HG03558 (cell line): ENCODE results near the gene ZNF385C.
A peak's percentile ranks its signal among the peaks of the same experiment; 100 is the strongest.
"Not testable (repeated sequence)": the region's sequence is repeated elsewhere in the genome, so short reads cannot be mapped to it uniquely, and the experiment has no call there.

ENCODE experiments used
- ATAC-seq: cut with Tn5 transposase; IDR thresholded peaks from one replicate; pipeline ENCODE4 v1.9.1; 2021; ENCODE audit warnings: moderate number of reproducible peaks; ENCODE audit not compliant: unreplicated experiment; ENCODE audit errors: extremely low read depth

The ZNF385C gene

DNA sequence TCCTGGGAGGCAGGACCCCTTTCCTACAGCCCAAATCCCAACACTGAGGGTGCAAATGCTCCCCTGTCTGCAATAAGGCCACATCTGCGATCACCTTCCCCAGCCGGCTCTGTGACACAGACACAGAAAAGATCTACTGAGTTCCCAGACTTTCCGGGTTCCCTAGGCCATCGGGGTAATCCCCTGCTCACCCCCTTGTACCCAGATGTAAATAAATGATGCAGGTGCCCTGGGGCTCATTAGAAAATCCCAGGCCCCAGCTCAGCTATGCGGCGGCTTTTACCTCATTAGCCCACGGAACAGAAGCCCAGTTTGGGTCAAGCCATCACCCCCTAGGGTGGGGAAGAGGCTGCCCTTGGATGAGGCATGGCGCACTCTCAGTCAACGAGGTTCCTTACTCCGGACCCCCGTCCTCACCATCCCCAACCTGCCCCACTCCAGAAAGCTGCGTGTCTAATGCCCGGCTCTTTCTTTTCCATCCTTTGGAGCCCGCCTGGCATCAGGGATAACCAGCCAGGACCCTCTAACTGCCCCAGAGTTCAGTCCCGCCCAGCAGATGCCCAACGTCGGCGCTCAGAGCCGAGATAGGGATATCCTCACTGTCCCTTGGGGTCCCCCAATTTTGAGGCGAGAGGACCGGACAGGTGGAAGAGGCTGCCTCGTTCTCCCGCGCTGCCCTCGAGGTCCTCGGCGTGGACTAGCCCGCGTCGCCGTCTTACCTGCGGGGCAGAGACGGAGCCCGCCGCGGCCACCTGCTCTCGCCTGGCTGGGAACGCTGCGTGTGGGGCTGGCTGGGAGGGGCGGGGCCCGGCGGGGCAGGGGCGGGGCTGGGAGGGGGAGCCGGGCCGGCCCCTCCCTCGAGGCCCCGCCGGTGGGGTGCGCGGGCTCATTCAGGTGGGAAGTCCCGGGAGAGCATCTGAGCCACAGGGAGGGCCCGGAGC lies at the start of gene ZNF385C:
Gene ZNF385C, minus strand, starts transcription at position 783 of the 941 bp plus-strand sequence. CDS start 35,417 bp downstream, outside the sequence.
- no peak for ATAC-seq

DNA sequence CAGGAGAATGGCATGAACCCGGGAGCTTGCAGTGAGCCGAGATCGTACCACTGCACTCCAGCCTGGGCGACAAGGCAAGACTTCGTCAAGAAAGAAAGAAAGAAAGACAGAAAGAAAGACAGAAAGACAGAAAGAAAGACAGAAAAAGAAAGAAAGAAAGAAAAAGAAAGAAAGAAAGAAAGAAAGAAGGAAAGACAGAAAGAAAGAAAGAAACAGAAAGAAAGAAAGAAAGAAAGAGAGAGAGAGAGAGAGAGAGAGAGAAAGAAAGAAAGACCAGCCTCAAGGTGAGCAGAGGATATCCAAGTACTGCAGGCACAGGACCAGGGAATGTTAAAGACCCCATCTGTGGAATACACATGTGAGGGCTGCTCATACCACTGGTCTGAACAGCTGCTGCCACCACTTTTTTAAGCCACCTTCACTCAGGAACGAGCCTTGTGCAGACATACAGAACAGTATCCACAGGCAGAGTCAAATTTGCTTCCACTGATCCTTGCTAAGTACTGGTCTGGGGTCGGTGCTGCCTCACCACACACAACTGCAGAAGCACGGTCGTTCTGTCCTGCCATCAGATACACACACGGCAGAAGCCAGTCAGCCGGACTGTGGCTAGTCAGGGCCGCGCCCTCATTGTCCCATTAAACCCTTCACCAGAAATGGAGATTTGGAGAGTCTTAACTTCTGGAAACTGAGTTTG lies 48.8 kb upstream of the ZNF385C start:
- ATAC-seq = no peak

DNA sequence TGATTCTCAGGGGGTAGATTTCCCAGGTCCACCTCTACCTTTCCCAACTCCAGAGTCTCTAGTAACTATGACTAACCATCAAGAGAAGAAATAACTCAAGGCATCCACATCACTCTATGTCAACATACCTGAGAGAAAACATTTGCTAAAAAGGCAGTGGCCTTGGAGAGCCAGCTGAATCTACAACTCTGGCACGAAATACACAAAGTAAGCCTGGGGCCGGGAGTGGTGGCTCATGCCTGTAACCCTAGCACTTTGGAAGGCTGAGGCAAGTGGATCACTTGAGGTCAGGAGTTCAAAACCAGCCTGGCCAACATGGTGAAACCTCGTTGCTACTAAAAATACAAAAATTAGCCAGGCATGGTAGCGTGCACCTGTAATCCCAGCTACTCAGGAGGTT lies 44.9 kb upstream of the ZNF385C start:
- not testable (repeated sequence) for ATAC-seq

GRCh38 chr17:42142371-42142896 lies 44.2 kb upstream of the ZNF385C start:
- no peak for ATAC-seq

GRCh38 chr17:42141382-42141781 lies 43.1 kb upstream of the ZNF385C start:
- no peak for ATAC-seq

DNA sequence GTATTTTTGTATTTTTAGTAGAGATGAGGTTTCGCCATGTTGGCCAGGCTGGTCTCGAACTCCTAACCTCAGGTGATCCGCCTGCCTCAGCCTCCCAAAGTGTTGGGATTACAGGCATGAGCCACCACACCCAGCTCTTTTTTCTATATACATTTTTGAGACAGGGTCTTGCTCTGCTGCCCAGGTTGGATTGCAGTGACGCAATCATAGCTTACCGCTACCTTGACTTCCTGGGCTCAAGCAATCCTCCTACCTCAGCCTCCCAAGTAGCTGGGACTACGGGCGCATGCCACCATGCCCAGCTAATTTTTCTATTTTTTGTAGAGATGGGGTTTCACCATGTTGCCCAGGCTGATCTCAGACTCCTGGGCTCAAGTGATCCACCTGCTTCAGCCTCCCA lies 42.4 kb upstream of the ZNF385C start:
- ATAC-seq = not testable (repeated sequence)

DNA sequence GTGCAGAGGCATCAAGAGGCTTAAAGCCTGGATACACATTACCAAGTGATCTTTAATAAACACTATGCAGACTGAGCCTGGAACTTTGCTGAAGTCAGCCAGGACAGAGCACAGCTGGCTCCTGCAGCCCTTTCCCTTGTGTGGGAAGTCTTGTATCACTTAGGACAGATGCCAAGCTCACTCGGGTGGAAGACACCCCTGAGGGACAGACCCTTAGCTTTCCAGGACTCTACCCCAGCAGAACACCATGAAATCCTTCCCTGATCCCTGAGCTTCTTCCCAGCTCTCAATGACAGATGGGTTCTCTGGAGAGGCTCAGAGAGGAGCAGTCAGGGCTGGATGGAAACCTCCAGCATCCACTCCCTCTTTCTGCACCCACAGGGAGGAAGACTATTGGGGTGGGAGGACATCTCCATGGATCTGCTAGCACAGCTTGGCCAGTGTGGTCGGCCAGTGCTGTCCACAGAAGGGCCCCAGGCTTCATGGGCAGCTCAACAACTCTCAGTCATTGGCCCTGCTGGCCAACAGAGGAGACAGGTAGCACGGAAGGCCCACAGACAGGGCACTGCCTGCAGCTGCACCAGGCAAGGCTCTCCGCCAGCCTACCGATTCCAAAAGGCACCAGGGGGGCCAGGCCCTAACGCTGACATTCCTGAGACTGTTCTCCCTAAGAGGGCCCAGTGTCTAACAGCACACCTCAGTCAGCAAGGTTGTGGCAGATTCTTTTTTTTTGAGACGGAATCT lies 40.6 kb upstream of the ZNF385C start:
- no peak for ATAC-seq

DNA sequence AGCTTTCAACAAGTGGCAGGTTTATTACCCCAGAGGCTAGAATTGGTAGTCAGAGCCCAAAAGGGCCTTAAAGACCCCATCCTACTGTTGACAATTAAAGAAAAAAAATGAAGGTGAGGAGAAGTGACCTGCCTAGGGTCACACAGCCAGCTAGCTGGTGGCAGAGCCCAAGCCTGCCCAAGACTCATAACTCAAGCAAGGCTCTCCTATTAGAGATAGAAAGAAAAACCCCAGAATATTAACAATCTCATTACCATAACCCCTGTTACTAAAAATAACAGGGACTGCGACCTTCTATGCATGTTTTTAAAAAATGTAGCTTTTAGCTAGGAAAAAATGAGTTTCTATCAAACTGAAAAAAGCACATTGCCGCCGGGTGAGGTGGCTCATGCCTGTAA lies 38.4 kb upstream of the ZNF385C start:
- ATAC-seq = no peak

DNA sequence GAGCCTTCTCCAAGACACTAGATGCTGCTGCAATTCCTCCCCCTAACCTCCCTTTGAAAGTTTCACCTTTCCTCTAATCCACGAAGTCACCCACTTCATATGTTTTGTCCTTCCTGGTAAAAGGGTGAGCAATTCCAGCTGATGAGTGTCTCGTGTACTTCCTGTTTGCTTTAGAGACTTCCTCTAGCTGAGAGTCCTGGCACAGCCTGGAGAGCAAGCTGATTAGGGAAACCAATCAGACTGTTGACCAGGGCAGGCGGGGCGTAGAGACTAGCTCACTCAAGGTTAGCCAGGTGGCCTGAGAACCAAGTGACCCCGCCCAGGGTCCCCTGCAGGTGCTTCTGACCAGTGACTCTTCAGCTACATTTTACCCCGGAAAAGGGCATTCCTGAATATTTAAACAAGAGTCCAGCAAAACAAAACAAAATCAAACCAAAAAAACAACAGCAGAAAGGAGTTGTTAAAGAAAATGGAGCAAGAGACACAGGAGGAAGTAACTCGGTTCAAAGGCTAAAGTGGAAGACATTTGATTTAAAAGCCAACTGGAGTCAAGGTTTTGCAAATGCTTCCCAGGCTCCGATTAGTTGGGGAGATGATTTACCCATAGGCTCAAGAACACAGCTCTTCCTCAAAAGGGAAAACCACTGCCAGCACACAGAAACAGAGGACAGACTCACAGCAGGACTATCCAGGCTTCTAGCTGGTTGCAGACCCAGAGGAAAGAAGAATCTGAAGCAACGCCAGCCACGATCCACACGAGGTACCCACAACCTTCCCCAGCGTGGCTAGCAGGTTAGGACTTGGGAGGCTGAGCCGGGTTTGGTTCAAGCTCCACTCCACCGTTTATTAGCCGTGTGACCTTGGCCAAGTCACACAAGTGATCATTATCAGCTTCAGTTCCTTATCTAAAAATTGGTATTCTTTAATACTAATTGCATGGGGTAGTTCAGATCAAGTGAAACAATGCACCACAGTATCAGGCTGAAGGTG lies 37.7 kb upstream of the ZNF385C start:
- ATAC-seq = no peak

DNA sequence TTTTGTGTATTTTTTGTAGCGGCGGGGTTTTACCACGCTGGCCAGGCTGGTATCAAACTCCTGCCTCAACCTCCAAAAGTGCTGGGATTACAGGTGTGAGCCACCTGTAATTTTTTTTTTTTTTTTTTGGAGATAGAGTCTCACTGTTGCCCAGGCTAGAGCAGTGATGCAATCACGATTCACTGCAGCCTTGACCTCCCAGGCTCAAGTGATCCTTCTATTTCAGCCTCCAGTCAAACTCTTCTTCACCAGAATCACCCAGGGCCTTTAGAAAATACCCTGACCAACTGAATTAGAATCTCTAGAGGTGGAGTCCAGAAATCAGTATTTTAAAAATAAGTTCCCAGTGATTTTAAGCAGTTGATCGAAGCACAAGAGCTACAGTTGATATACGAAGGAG lies 36.9 kb upstream of the ZNF385C start:
- no peak for ATAC-seq

GRCh38 chr17:42133461-42134041 lies 35.3 kb upstream of the ZNF385C start:
- ATAC-seq = peak; percentile 45

- ATAC-seq = peak; percentile 21
These were observed 34.7 kb upstream of the ZNF385C start for GRCh38 chr17:42132941-42133340.

GRCh38 chr17:42131981-42132432 lies 33.7 kb upstream of the ZNF385C start:
- no peak for ATAC-seq

DNA sequence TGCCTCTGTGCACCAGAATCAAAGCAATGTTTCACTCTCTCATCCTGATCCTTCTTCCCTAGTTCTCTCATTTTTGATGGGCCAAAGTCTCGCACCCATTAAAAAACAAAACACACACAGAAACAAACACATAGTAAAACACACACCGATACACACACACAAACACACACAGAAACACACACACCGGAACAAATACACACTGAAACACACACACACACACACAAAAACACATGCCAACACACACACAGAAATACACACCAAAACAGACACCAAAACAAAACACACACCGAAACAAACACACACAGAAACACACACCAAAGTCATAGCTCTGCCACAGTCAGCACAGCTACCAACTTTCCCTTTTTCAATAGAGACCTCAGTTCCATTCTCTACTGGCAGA lies 33.0 kb upstream of the ZNF385C start:
- no peak for ATAC-seq

DNA sequence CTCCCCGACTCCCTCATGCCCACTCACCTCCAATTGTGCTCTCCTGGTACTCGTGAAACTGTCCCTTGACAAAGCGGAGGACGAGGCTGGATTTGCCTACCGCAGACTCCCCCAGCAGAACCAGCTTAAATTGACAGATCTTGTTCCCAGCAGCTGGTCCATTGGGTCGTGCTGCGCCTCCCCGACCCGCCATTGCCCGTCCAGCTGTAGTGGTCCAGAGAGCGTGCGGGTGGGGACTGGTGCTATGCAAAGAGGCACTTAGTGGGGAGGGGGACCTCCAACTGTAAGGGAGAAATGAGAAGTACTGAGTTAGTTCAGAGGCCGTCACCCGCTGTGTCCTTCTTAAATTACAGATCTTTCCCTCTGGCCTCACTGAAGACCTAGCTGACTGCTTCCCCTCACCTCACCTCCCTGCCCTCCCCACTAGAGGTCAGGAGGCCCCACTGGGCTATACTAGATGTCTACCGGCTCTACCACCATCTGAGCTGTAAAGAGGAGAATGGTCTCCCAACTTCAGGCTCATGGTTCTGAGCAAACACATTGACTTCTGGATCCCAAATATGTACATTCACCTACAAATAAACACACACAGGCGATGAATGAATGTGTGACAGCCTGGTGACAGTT lies 32.1 kb upstream of the ZNF385C start:
- no peak for ATAC-seq

GRCh38 chr17:42129109-42129837 lies 31.0 kb upstream of the ZNF385C start:
- no peak for ATAC-seq

DNA sequence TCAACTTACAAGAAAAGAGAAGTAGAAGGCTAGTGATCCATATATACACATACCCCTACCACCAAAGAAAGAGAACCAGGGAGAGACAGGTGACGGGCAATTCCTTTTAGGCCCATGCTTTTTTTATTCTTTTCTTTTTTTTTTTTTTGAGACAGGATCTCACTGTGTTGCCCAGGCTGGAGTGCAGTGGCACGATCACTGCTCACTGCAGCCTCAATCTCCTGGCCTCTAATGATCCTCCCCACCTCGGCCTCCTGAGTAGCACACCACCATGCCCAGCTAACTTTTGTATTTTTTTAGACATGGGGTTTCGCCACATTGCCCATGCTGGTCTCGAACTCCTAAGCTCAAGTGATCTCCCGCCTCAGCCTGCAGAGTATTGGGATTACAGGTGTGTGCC lies 29.1 kb upstream of the ZNF385C start:
- ATAC-seq = no peak

- no peak for ATAC-seq
These were observed 28.6 kb upstream of the ZNF385C start for GRCh38 chr17:42126836-42127235.
